Breast epithelium (tissue), 4 donors: ENCODE measurements around the gene TMEM179. TPM values are rescaled to one million over a fixed set of nuclear protein-coding genes. Genes with fewer than 3 reads are reported as not detected.

Experiments
- DNase-seq, 2 donors: peaks; one replicate each; pipeline ENCODE4 v3.0.0-alpha.2; 2019; ENCODE audit warnings: low spot score in 2 of 2
- H3K27ac ChIP-seq, 2 donors: fragments of 200-600 bp; sonication (generic) in 1 of 2; one replicate each; pipeline ENCODE4 v1.5.1; 2016 to 2019; ENCODE audit warnings: mild to moderate bottlenecking in 1 of 2
- H3K27me3 ChIP-seq, 2 donors: fragments of 200-600 bp; sonication (generic) in 1 of 2; one replicate each; pipeline versions ENCODE4 v1.5.1 to v1.6.0; 2017 to 2019; ENCODE audit warnings: control low read depth in 1 of 2, mild to moderate bottlenecking in 1 of 2
- H3K36me3 ChIP-seq: fragments of 200-600 bp; one replicate; pipeline ENCODE4 v1.5.1; 2019
- H3K4me1 ChIP-seq, 2 donors: fragments of 200-600 bp; sonication (generic); one replicate each; pipeline ENCODE4 v1.5.1; 2016 to 2019; ENCODE audit warnings: control low read depth in 1 of 2
- H3K4me3 ChIP-seq, 3 donors: fragments of 200-600 bp; sonication (generic); 1 replicate in 2 of 3; 2 replicates in 1 of 3; pipeline ENCODE4 v1.5.1; 2016 to 2019; ENCODE audit warnings: mild to moderate bottlenecking in 3 of 3, moderate library complexity in 2 of 3
- H3K9me3 ChIP-seq, 2 donors: fragments of 200-600 bp; sonication (generic) in 1 of 2; one replicate each; pipeline ENCODE4 v1.5.1; 2016 to 2019; ENCODE audit warnings: control low read depth in 1 of 2
- CTCF ChIP-seq, 3 donors: fragments of 450-650 bp; IDR thresholded peaks; one replicate each; pipeline ENCODE4 v1.5.1; 2016 to 2017; ENCODE audit warnings: antibody characterized with exemption in 3 of 3, mild to moderate bottlenecking in 3 of 3, moderate library complexity in 3 of 3
- POLR2A ChIP-seq: fragments of 450-650 bp; IDR thresholded peaks from one replicate; pipeline ENCODE4 v1.6.1; 2016; ENCODE audit warnings: antibody characterized with exemption, mild to moderate bottlenecking, moderate library complexity
- POLR2AphosphoS5 ChIP-seq, 3 donors: sonication (generic); formaldehyde crosslinking; IDR thresholded peaks; one replicate each; pipeline ENCODE4 v1.6.1; 2017; ENCODE audit warnings: antibody characterized with exemption in 3 of 3
- intact Hi-C: fragments of 100-400 bp; cut with DNase I; formaldehyde crosslinking; loops from one replicate; pipeline ENCODE4 v1.15.1; 2023; ENCODE audit warnings: low total_unique reads
- total RNA-seq, 3 donors: library from RNA; depleted of rRNA; stranded (reverse); fragments of >200 nt; gene quantifications; one replicate each; pipeline ENCODE4 v1.1.0, GENCODE V29; 2016

TMEM179 gene
- total RNA-seq, 3 donors from 2014 or later = not detected

DNA sequence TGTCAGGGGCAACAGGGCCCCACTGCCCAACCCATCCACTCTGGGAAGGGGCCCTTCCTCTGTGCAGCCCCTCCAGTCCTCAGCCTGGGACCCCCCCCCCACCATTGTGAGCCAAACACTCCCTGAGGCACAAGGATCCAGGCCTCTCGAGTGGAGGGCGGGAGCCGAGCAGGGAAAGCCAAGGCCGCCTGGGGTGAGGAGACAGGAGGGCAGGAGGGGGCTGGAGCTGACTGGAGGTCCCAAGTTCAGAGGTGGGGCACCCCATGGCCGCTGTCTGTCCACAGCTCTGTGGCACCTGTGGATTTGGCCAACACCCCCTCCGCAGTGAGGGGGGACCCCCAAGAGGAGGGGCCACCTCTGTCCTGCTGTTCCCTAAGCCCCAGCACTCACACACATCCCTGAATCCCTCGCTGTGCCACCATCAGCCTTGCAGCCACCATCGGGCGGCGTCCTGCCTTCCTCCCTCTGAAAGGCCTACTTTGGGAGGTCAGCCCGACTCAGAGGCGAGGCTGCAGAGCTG is 50.4 kb downstream of the TMEM179 start:
- H3K27ac ChIP-seq = no peak overlapping the region
- peaks cover 0 to 70% of the 10 kb centered on the region in 2 donors for H3K27me3 ChIP-seq
- DNase-seq = peak in 1 of 2 donors; percentile 45
- peaks cover 0 to 5% of the 10 kb centered on the region in 2 donors for H3K9me3 ChIP-seq
- intact Hi-C loops = no loop called here
- TF ChIP-seq CTCF (IDR thresholded peaks at IDR 0.05) (no peak), POLR2AphosphoS5 (IDR thresholded peaks at IDR 0.05) (no peak), POLR2A (no peak)
- H3K4me1 ChIP-seq = no peaks in the 10 kb centered on the region
- no peaks in the 10 kb centered on the region for H3K36me3 ChIP-seq
- H3K4me3 ChIP-seq = no peak overlapping the region

- DNase-seq = peak in 1 of 2 donors; percentile 35
- intact Hi-C loops = no loop called here
- peaks cover 0 to 5% of the 10 kb centered on the region in 2 donors for H3K9me3 ChIP-seq
- TF ChIP-seq POLR2AphosphoS5 (IDR thresholded peaks at IDR 0.05) (no peak), CTCF (IDR thresholded peaks at IDR 0.05) (no peak), POLR2A (no peak)
- no peak overlapping the region for H3K4me3 ChIP-seq
- no peaks in the 10 kb centered on the region for H3K36me3 ChIP-seq
- no peak overlapping the region for H3K27ac ChIP-seq
- peaks cover 0 to 74% of the 10 kb centered on the region in 2 donors for H3K27me3 ChIP-seq
- no peaks in the 10 kb centered on the region for H3K4me1 ChIP-seq
Observed at GRCh38 chr14:104553166-104554087, 51.1 kb downstream of the TMEM179 start.

DNA sequence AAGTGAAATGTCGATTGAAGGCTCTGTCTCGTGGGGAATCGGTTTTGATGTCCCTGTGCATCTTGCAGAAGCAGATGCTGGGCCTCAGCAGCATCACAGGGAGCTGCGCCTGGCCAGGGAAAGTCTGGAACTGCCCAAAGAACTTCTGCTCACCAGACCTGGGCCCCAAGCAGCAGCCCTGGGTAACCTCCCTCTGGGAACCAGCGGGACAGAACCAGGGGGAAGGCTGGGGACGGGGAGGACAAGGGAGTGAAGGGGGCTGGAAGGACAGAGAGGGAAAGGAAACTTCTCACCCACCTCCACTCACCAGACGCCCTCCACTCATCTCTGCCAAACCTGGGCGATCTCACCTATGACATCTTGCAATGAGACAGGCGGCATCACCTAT is 51.8 kb downstream of the TMEM179 start:
- TF ChIP-seq POLR2A = no peak
- TF ChIP-seq POLR2AphosphoS5 (IDR thresholded peaks at IDR 0.05) = no peak
- TF ChIP-seq CTCF (IDR thresholded peaks at IDR 0.05) = no peak
- intact Hi-C loops = no loop called here
- H3K9me3 ChIP-seq = peaks cover 0 to 5% of the 10 kb centered on the region in 2 donors
- H3K27ac ChIP-seq = no peak overlapping the region
- DNase-seq = no peak
- no peaks in the 10 kb centered on the region for H3K36me3 ChIP-seq
- peaks cover 0 to 79% of the 10 kb centered on the region in 2 donors for H3K27me3 ChIP-seq
- no peaks in the 10 kb centered on the region for H3K4me1 ChIP-seq
- H3K4me3 ChIP-seq = no peak overlapping the region

- H3K27ac ChIP-seq = no peak overlapping the region
- intact Hi-C loops = no loop called here
- no peaks in the 10 kb centered on the region for H3K4me1 ChIP-seq
- TF ChIP-seq CTCF (IDR thresholded peaks at IDR 0.05) (no peak), POLR2AphosphoS5 (IDR thresholded peaks at IDR 0.05) (no peak), POLR2A (no peak)
- no peak overlapping the region for H3K4me3 ChIP-seq
- peaks cover 0 to 5% of the 10 kb centered on the region in 2 donors for H3K9me3 ChIP-seq
- H3K36me3 ChIP-seq = no peaks in the 10 kb centered on the region
- peak in 1 of 2 donors; percentile 49 for DNase-seq
- H3K27me3 ChIP-seq = peaks cover 0 to 82% of the 10 kb centered on the region in 2 donors
Observed at GRCh38 chr14:104551851-104552737, 52.5 kb downstream of the TMEM179 start.
